Measurements from ENCODE around the gene PROCA1. TPM values are rescaled to one million over a fixed set of nuclear protein-coding genes. Genes with fewer than 3 reads are reported as not detected.

PROCA1 gene
- total RNA-seq, 2 donors from 2014 or later = not detected

GRCh38 chr17:28728364-28729200 lies 16.9 kb upstream of the PROCA1 start, which contains the start of gene NEK8:
Gene NEK8 (plus strand): TSS chr17:28728788. CDS start chr17:28728814, 26 bp downstream.
- no peaks in the 10 kb centered on the region for H3K9me3 ChIP-seq
- peak within 1 kb of the TSS; percentile 95 to 99 (median 98) for H3K27ac ChIP-seq
- H3K4me1 ChIP-seq = peaks cover 35% of the 10 kb centered on the region
- no peaks in the 10 kb centered on the region for H3K27me3 ChIP-seq
- intact Hi-C loops (cut with DNase I) = no loop called here
- ATAC-seq = peak; percentile 69
- DNase-seq = peak; percentile 97 to 99 (median 98)
- peaks cover 7 to 8% of the 10 kb centered on the region in 2 donors for H3K36me3 ChIP-seq (replicated peaks in 1 of 2; ENCODE audit: insufficient read depth in 1 of 2, low read depth in 2 of 2)
- WGBS, 2 donors = 0% methylated on average over 44 to 64 of the region's 64 CpGs
- TF ChIP-seq POLR2A (IDR thresholded peaks at IDR 0.05) = peak; percentile 76 to 89 (median 89)
- TF ChIP-seq CTCF (IDR thresholded peaks at IDR 0.05) = peak in 2 of 7 experiments; percentile 5 to 7
- peak within 1 kb of the TSS; percentile 26 to 29 for H3K4me3 ChIP-seq

- TF ChIP-seq CTCF (IDR thresholded peaks at IDR 0.05) (peak; percentile 99 to 100 (median 100)), POLR2A (IDR thresholded peaks at IDR 0.05) (peak in 2 of 3 donors; percentile 37 to 53)
- Histone ChIP-seq H3K9me3 (no peaks in the 10 kb centered on the region), H3K36me3 (replicated peaks in 1 of 2; ENCODE audit: insufficient read depth in 1 of 2, low read depth in 2 of 2) (peaks cover 18 to 22% of the 10 kb centered on the region in 2 donors), H3K4me3 (peak overlapping the region; percentile 54 to 59), H3K27me3 (no peaks in the 10 kb centered on the region), H3K27ac (peak overlapping the region; percentile 95 to 99 (median 98)), H3K4me1 (peaks cover 46% of the 10 kb centered on the region)
- intact Hi-C loops (cut with DNase I) = no loop called here
- 0 to 1% methylated on average over 31 to 56 of the region's 57 CpGs for WGBS, 2 donors
- DNase-seq (peak; percentile 92 to 95 (median 95)), ATAC-seq (peak; percentile 74)
Observed at GRCh38 chr17:28726627-28727491, 15.2 kb upstream of the PROCA1 start.

GRCh38 chr17:28726226-28726626 lies 14.5 kb upstream of the PROCA1 start, which contains the start of gene TLCD1:
Gene TLCD1 (minus strand): TSS chr17:28726233. CDS start chr17:28726097, 136 bp downstream.
- intact Hi-C loops (cut with DNase I) = no loop called here
- H3K36me3 ChIP-seq (replicated peaks in 1 of 2; ENCODE audit: insufficient read depth in 1 of 2, low read depth in 2 of 2) = peaks cover 18 to 22% of the 10 kb centered on the region in 2 donors
- ATAC-seq (peak; percentile 39), DNase-seq (peak; percentile 68 to 72 (median 70))
- WGBS, 2 donors = 0% methylated on average over 41 of the region's 49 CpGs; no CpG with 5 or more reads in 1 of the 2 donors
- TF ChIP-seq CTCF (IDR thresholded peaks at IDR 0.05) (no peak), POLR2A (IDR thresholded peaks at IDR 0.05) (no peak)
- H3K4me3 ChIP-seq = peak within 1 kb of the TSS; percentile 54 to 59
- no peaks in the 10 kb centered on the region for H3K9me3 ChIP-seq
- peaks cover 52% of the 10 kb centered on the region for H3K4me1 ChIP-seq
- H3K27ac ChIP-seq = peak within 1 kb of the TSS; percentile 95 to 99 (median 98)
- no peaks in the 10 kb centered on the region for H3K27me3 ChIP-seq

- Histone ChIP-seq H3K4me3 (peak overlapping the region in 1 of 2 donors; percentile 14), H3K4me1 (peaks cover 57% of the 10 kb centered on the region), H3K27me3 (no peaks in the 10 kb centered on the region), H3K36me3 (replicated peaks in 1 of 2; ENCODE audit: insufficient read depth in 1 of 2, low read depth in 2 of 2) (peaks cover 18 to 22% of the 10 kb centered on the region in 2 donors), H3K9me3 (no peaks in the 10 kb centered on the region), H3K27ac (peak overlapping the region; percentile 95 to 99 (median 98))
- intact Hi-C loops (cut with DNase I) = no loop called here
- DNase-seq = peak; percentile 68 to 78 (median 77)
- peak in 2 of 3 donors; percentile 43 to 63 for TF ChIP-seq POLR2A (IDR thresholded peaks at IDR 0.05)
- no peak for TF ChIP-seq CTCF (IDR thresholded peaks at IDR 0.05)
- 0% methylated on average over 2 to 39 of the region's 45 CpGs for WGBS, 2 donors
- ATAC-seq = no peak
Observed at GRCh38 chr17:28725660-28726225, 14.1 kb upstream of the PROCA1 start.
